Peyer's patch (tissue), 4 donors: ENCODE data around the gene OR6K3. TPM values are rescaled to one million over a fixed set of nuclear protein-coding genes. Genes with fewer than 3 reads are reported as not detected.

Source experiments
- DNase-seq, 3 donors: peaks; one replicate each; pipeline ENCODE4 v3.0.0-alpha.2; 2017 to 2019
- H3K27ac ChIP-seq, 4 donors: fragments of 200-600 bp; sonication (generic); one replicate each; pipeline ENCODE4 v1.5.1; 2016 to 2019
- H3K27me3 ChIP-seq, 2 donors: fragments of 200-600 bp; sonication (generic); one replicate each; pipeline ENCODE4 v1.5.1; 2019
- H3K36me3 ChIP-seq, 3 donors: fragments of 200-600 bp; sonication (generic); one replicate each; pipeline ENCODE4 v1.5.1; 2016 to 2019
- H3K4me1 ChIP-seq, 4 donors: fragments of 200-600 bp; sonication (generic); one replicate each; pipeline ENCODE4 v1.5.1; 2016 to 2019
- H3K4me3 ChIP-seq, 4 donors: fragments of 200-600 bp; sonication (generic); 1 replicate in 3 of 4; 2 replicates in 1 of 4; pipeline ENCODE4 v1.5.1; 2016 to 2019; ENCODE audit warnings: mild to moderate bottlenecking in 1 of 4
- H3K9me3 ChIP-seq, 4 donors: fragments of 200-600 bp; sonication (generic); one replicate each; pipeline ENCODE4 v1.5.1; 2016 to 2019; ENCODE audit warnings: mild to moderate bottlenecking in 1 of 4
- POLR2A ChIP-seq, 2 donors: fragments of 450-650 bp; IDR thresholded peaks; one replicate each; pipeline ENCODE4 v1.5.1; 2017; ENCODE audit warnings: antibody characterized with exemption in 2 of 2, mild to moderate bottlenecking in 2 of 2, moderate library complexity in 2 of 2
- total RNA-seq, 4 donors: library from RNA; depleted of rRNA; stranded (reverse); fragments of >200 nt; gene quantifications; one replicate each; pipeline ENCODE4 v1.1.0, GENCODE V29; 2016
- TF ChIP-seq, protein P1 (sequence below), 6 experiments: fragments of 450-650 bp in 4 of 6; fragments of 200-600 bp in 2 of 6; sonication (generic) in 1 of 6; IDR thresholded peaks; one replicate each; pipeline ENCODE4 v1.5.1; 2017 to 2019; ENCODE audit warnings: antibody characterized with exemption in 6 of 6, mild to moderate bottlenecking in 3 of 6, moderate library complexity in 1 of 6

Gene OR6K3
- total RNA-seq, 4 donors from 2014 or later = not detected

DNA sequence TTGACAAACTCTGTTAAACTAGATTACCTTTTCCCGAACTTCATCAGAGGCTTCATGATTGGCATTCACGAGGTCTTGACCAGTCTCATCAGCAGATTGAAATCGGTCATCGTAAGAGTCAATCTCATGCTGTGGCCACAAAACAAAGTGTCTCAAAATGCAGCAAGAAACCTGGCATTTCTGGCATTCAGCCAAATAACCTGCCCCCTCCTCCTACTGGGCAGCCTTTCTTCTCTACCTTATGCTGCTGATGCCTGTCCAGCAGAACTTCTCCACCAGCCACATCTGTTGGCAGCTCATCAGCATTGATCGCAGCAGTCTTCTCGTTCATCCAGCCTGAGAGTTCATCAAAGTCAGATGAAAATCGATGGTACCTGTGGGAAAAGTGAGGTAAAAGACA, 46.2 kb downstream of the OR6K3 start:
- no peaks in the 10 kb centered on the region for H3K9me3 ChIP-seq
- TF ChIP-seq, protein P1, sequence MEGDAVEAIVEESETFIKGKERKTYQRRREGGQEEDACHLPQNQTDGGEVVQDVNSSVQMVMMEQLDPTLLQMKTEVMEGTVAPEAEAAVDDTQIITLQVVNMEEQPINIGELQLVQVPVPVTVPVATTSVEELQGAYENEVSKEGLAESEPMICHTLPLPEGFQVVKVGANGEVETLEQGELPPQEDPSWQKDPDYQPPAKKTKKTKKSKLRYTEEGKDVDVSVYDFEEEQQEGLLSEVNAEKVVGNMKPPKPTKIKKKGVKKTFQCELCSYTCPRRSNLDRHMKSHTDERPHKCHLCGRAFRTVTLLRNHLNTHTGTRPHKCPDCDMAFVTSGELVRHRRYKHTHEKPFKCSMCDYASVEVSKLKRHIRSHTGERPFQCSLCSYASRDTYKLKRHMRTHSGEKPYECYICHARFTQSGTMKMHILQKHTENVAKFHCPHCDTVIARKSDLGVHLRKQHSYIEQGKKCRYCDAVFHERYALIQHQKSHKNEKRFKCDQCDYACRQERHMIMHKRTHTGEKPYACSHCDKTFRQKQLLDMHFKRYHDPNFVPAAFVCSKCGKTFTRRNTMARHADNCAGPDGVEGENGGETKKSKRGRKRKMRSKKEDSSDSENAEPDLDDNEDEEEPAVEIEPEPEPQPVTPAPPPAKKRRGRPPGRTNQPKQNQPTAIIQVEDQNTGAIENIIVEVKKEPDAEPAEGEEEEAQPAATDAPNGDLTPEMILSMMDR (IDR thresholded peaks at IDR 0.05) = no peak
- TF ChIP-seq POLR2A (IDR thresholded peaks at IDR 0.05) = no peak
- H3K36me3 ChIP-seq = no peaks in the 10 kb centered on the region
- no peak for DNase-seq
- no peaks in the 10 kb centered on the region for H3K4me1 ChIP-seq
- H3K4me3 ChIP-seq = no peak overlapping the region
- H3K27ac ChIP-seq = no peak overlapping the region
- no peaks in the 10 kb centered on the region for H3K27me3 ChIP-seq

Other genes with a start within 250 kb of the OR6K3 start
- not detected for gene OR10R2, start 248.5 kb downstream of the OR6K3 start, total RNA-seq
- not detected for gene OR6Y1, start 166.3 kb downstream of the OR6K3 start, total RNA-seq
- not detected for gene OR6P1, start 150.1 kb downstream of the OR6K3 start, total RNA-seq
- gene OR10X1, start 140.8 kb downstream of the OR6K3 start, total RNA-seq = not detected
- gene OR10Z1, start 115.5 kb downstream of the OR6K3 start, total RNA-seq = not detected
- gene SPTA1, start 34.0 kb downstream of the OR6K3 start, total RNA-seq = not detected
- gene OR6K2, start 20.1 kb downstream of the OR6K3 start, total RNA-seq = not detected
- gene OR6K6, start 34.0 kb upstream of the OR6K3 start, total RNA-seq = not detected
- gene OR6N1, start 51.5 kb upstream of the OR6K3 start, total RNA-seq = not detected
- not detected for gene OR6N2, start 60.5 kb upstream of the OR6K3 start, total RNA-seq
- 1 to 10 TPM in 1 of 4 donors, under 1 TPM in 1, not detected in 2; 0.94 to 9.9 TPM for gene MNDA, start 110.6 kb upstream of the OR6K3 start, total RNA-seq
- gene PYHIN1, start 210.8 kb upstream of the OR6K3 start, total RNA-seq = 10 to 100 TPM in 1 of 4 donors, 1 to 10 TPM in 3; 1.6 to 32.2 (median 5.3) TPM